IMR-90 (cell line): ENCODE data around the gene FBN1. TPM values are rescaled to one million over a fixed set of nuclear protein-coding genes. Genes with fewer than 3 reads are reported as not detected.

ENCODE experiments used
- ATAC-seq: fragments of 200-7000 bp; cut with Tn5 transposase; 2 replicates; pipeline ENCODE4 v1.9.1; 2020; ENCODE audit warnings: low read depth, mild to moderate bottlenecking, moderate library complexity
- BruUV-seq: library from RNA; stranded (reverse); fragments of 400-500 nt; replicated peaks from 2 replicates; lab custom pipeline; 2021; lab: Mats Ljungman, UMichigan
- CTCF ChIA-PET: fragments of 300-600 bp; formaldehyde crosslinking; extraction: SDS; loops from one replicate; lab custom pipeline; 2021; ENCODE audit warnings: antibody characterized with exemption; lab: Yijun Ruan, JAX
- POLR2A ChIA-PET: fragments of 300-600 bp; sonication (Branson Sonifier 250); formaldehyde crosslinking; loops from one replicate; lab custom pipeline; 2022; ENCODE audit warnings: antibody characterized with exemption; ENCODE audit not compliant: unreplicated experiment; lab: Charles Lee
- DNase-seq: peaks from one replicate; pipeline ENCODE4 v3.0.0; 2013
- H2AFZ ChIP-seq: replicated peaks from 2 replicates; pipeline ENCODE3; 2013; ENCODE audit warnings: low read length, mild to moderate bottlenecking; ENCODE audit not compliant: poor library complexity
- H2AK5ac ChIP-seq: 2 replicates; pipeline ENCODE4 v1.6.1; 2013; ENCODE audit warnings: low read depth, low read length, inconsistent platforms
- H2AK9ac ChIP-seq: replicated peaks from 2 replicates; pipeline ENCODE3; 2013; ENCODE audit warnings: mild to moderate bottlenecking, low read depth, low read length, moderate library complexity; ENCODE audit not compliant: poor library complexity
- H2BK120ac ChIP-seq: 2 replicates; pipeline ENCODE4 v1.6.1; 2013; ENCODE audit warnings: low read depth, low read length, inconsistent platforms
- H2BK15ac ChIP-seq: 3 replicates; pipeline ENCODE4 v1.6.1; 2013; ENCODE audit warnings: low read depth, low read length, inconsistent platforms
- H2BK20ac ChIP-seq: 2 replicates; pipeline ENCODE4 v1.6.1; 2013; ENCODE audit warnings: low read depth, mild to moderate bottlenecking, inconsistent platforms, low read length, moderate library complexity
- H2BK5ac ChIP-seq: 2 replicates; pipeline ENCODE4 v1.6.1; 2013; ENCODE audit warnings: mild to moderate bottlenecking, low read depth, low read length, inconsistent platforms; ENCODE audit not compliant: poor library complexity, severe bottlenecking
- H3K14ac ChIP-seq: replicated peaks from 2 replicates; pipeline ENCODE4 v1.6.1; 2013; ENCODE audit warnings: low read depth, low read length, inconsistent platforms
- H3K18ac ChIP-seq: 2 replicates; pipeline ENCODE4 v1.6.1; 2013; ENCODE audit warnings: low read depth, low read length, control low read depth
- H3K23ac ChIP-seq: 2 replicates; pipeline ENCODE4 v1.6.1; 2013; ENCODE audit warnings: low read depth, low read length, inconsistent platforms
- H3K27ac ChIP-seq: 2 replicates; pipeline ENCODE4 v1.5.1; 2013; ENCODE audit warnings: mild to moderate bottlenecking, control low read depth, low read length; ENCODE audit not compliant: insufficient read depth
- H3K27me3 ChIP-seq: 2 replicates; pipeline ENCODE4 v1.6.1; 2013; ENCODE audit warnings: low read length; ENCODE audit not compliant: control insufficient read depth, insufficient read depth
- H3K36me3 ChIP-seq: 2 replicates; pipeline ENCODE4 v1.6.1; 2013; ENCODE audit warnings: low read length, mixed read lengths; ENCODE audit not compliant: control insufficient read depth, insufficient read depth
- H3K4ac ChIP-seq: 2 replicates; pipeline ENCODE4 v1.6.1; 2013; ENCODE audit warnings: low read depth, low read length, inconsistent platforms
- H3K4me1 ChIP-seq: 2 replicates; pipeline ENCODE4 v1.6.1; 2013; ENCODE audit warnings: low read length, mixed read lengths; ENCODE audit not compliant: control insufficient read depth, insufficient read depth
- H3K4me2 ChIP-seq: 2 replicates; pipeline ENCODE4 v1.6.1; 2013; ENCODE audit warnings: low read depth, mild to moderate bottlenecking, control low read depth, low read length, moderate library complexity
- H3K4me3 ChIP-seq: 2 replicates; pipeline ENCODE4 v1.5.1; 2013; ENCODE audit warnings: low read depth, mild to moderate bottlenecking, control low read depth, low read length, moderate library complexity; ENCODE audit not compliant: insufficient read depth
- H3K56ac ChIP-seq: 2 replicates; pipeline ENCODE4 v1.6.1; 2013; ENCODE audit warnings: low read length, inconsistent platforms; ENCODE audit not compliant: insufficient read depth; ENCODE audit errors: extremely low read depth
- H3K79me1 ChIP-seq, 2 experiments: 2 replicates each; pipeline ENCODE4 v1.6.1; 2013; ENCODE audit warnings: low read length in 2 of 2, inconsistent platforms in 1 of 2, low read depth in 1 of 2
- H3K9ac ChIP-seq: 2 replicates; pipeline ENCODE4 v1.6.1; 2013; ENCODE audit warnings: low read depth, low read length, control low read depth
- H3K9me1 ChIP-seq: 2 replicates; pipeline ENCODE4 v1.6.1; 2013; ENCODE audit warnings: low read length, inconsistent platforms; ENCODE audit not compliant: insufficient read depth
- H3K9me3 ChIP-seq: 2 replicates; pipeline ENCODE4 v1.6.1; 2013; ENCODE audit warnings: low read length; ENCODE audit not compliant: control insufficient read depth, insufficient read depth
- H4K20me1 ChIP-seq: 2 replicates; pipeline ENCODE4 v1.6.1; 2013; ENCODE audit warnings: low read length, inconsistent platforms; ENCODE audit not compliant: insufficient read depth
- H4K5ac ChIP-seq: 2 replicates; pipeline ENCODE4 v1.6.1; 2013; ENCODE audit warnings: mild to moderate bottlenecking, low read depth, low read length, control low read depth
- H4K8ac ChIP-seq, 2 experiments: 2 replicates each; pipeline ENCODE4 v1.6.1; 2013; ENCODE audit warnings: low read depth in 2 of 2, low read length in 2 of 2, control low read depth in 1 of 2, inconsistent platforms in 1 of 2
- H4K91ac ChIP-seq: 2 replicates; pipeline ENCODE4 v1.6.1; 2013; ENCODE audit warnings: low read depth, low read length, inconsistent platforms; ENCODE audit not compliant: insufficient read depth
- BHLHE40 ChIP-seq: fragments of 150-350 bp; IDR thresholded peaks from 2 replicates; pipeline ENCODE4 v1.6.1; 2016; ENCODE audit warnings: mild to moderate bottlenecking, low read depth, low read length
- CHD1 ChIP-seq: IDR thresholded peaks from 2 replicates; pipeline ENCODE4 v1.6.1; 2012; ENCODE audit warnings: low read depth, low read length, improper control_type of control experiment
- FOS ChIP-seq: fragments of 150-350 bp; IDR thresholded peaks from 2 replicates; pipeline ENCODE4 v1.6.1; 2016; ENCODE audit warnings: low read depth, low read length
- MAFK ChIP-seq: IDR thresholded peaks from 2 replicates; pipeline ENCODE4 v1.6.1; 2012; ENCODE audit warnings: low read depth, low read length, improper control_type of control experiment
- MAZ ChIP-seq: IDR thresholded peaks from 2 replicates; pipeline ENCODE4 v1.6.1; 2012; ENCODE audit warnings: low read depth, mild to moderate bottlenecking, low read length, improper control_type of control experiment, moderate library complexity, borderline replicate concordance
- MXI1 ChIP-seq: IDR thresholded peaks from 2 replicates; pipeline ENCODE4 v1.6.1; 2012; ENCODE audit warnings: low read depth, mild to moderate bottlenecking, low read length, moderate library complexity, borderline replicate concordance
- NFE2L2 ChIP-seq: fragments of 150-350 bp; IDR thresholded peaks from 2 replicates; pipeline ENCODE4 v1.6.1; 2016; ENCODE audit warnings: low read depth, mild to moderate bottlenecking, low read length
- POLR2A ChIP-seq: IDR thresholded peaks from 2 replicates; pipeline ENCODE4 v1.6.1; 2012; ENCODE audit warnings: mild to moderate bottlenecking, low read depth, low read length
- RAD21 ChIP-seq: IDR thresholded peaks from 2 replicates; pipeline ENCODE4 v1.6.1; 2012; ENCODE audit warnings: low read length, improper control_type of control experiment
- RCOR1 ChIP-seq: IDR thresholded peaks from 2 replicates; pipeline ENCODE4 v1.6.1; 2012; ENCODE audit warnings: mild to moderate bottlenecking, low read length, improper control_type of control experiment; ENCODE audit not compliant: insufficient replicate concordance
- RFX5 ChIP-seq: IDR thresholded peaks from 2 replicates; pipeline ENCODE4 v1.8.0; 2012; ENCODE audit warnings: low read depth, mild to moderate bottlenecking, low read length, moderate library complexity
- SMC3 ChIP-seq: fragments of 150-350 bp; IDR thresholded peaks from 2 replicates; pipeline ENCODE4 v1.6.1; 2016; ENCODE audit warnings: low read depth, mild to moderate bottlenecking, antibody characterized with exemption, low read length, moderate library complexity
- WGBS, 2 experiments: methylation state at CpG; one replicate each; pipeline versions ENCODE4 v1.1.5 to v1.1.7; 2013; ENCODE audit warnings: missing lambda C conversion rate in 2 of 2; ENCODE audit not compliant: insufficient read length in 1 of 2; ENCODE audit errors: extremely low coverage in 2 of 2; 5-methylcytosine and 5-hydroxymethylcytosine counted together
- dilution Hi-C: fragments of 300-500 bp; cut with HindIII; formaldehyde crosslinking; loops from one replicate; pipeline ENCODE4 v1.14.3; 2018; ENCODE audit warnings: low sequenced_read_pairs; ENCODE audit not compliant: unreplicated experiment
- in situ Hi-C: fragments of 300-500 bp; cut with MboI; formaldehyde crosslinking; loops from 3 replicates; pipeline ENCODE4 v1.14.3; 2019; ENCODE audit warnings: low sequenced_read_pairs, inconsistent platforms, mixed read lengths
- intact Hi-C: fragments of 100-400 bp; cut with micrococcal nuclease; formaldehyde crosslinking; loops from 2 replicates; pipeline ENCODE4 v1.10.0; 2022
- polyA plus RNA-seq, 3 experiments: library from polyadenylated mRNA; depleted of rRNA; stranded (reverse); fragments of >200 nt; gene quantifications; 2 replicates each; pipeline ENCODE4 v1.2.3, GENCODE V29; 2012; ENCODE audit warnings: low replicate concordance in 1 of 3
- total RNA-seq: library from RNA; depleted of rRNA; stranded (reverse); fragments of >200 nt; gene quantifications from 2 replicates; pipeline ENCODE4 v1.2.3, GENCODE V29; 2012
- TF ChIP-seq, protein P1 (sequence below): fragments of 150-350 bp; IDR thresholded peaks from 2 replicates; pipeline ENCODE4 v1.6.1; 2017; ENCODE audit warnings: mild to moderate bottlenecking, antibody characterized with exemption, low read length, low read depth
- TF ChIP-seq, protein P2 (sequence below): conservative IDR thresholded peaks from 2 replicates; pipeline ENCODE4 v1.5.1; 2012; ENCODE audit warnings: mild to moderate bottlenecking, low read depth, low read length, improper control_type of control experiment
- TF ChIP-seq, protein P3 (sequence below): fragments of 150-350 bp; IDR thresholded peaks from 2 replicates; pipeline ENCODE4 v1.6.1; 2016; ENCODE audit warnings: low read depth, mild to moderate bottlenecking, low read length, moderate library complexity, borderline replicate concordance

Gene FBN1
- total and polyA plus RNA-seq, 2 of the 4 experiments (the other 2 are of a cell fraction): 134 to 283 TPM

DNA sequence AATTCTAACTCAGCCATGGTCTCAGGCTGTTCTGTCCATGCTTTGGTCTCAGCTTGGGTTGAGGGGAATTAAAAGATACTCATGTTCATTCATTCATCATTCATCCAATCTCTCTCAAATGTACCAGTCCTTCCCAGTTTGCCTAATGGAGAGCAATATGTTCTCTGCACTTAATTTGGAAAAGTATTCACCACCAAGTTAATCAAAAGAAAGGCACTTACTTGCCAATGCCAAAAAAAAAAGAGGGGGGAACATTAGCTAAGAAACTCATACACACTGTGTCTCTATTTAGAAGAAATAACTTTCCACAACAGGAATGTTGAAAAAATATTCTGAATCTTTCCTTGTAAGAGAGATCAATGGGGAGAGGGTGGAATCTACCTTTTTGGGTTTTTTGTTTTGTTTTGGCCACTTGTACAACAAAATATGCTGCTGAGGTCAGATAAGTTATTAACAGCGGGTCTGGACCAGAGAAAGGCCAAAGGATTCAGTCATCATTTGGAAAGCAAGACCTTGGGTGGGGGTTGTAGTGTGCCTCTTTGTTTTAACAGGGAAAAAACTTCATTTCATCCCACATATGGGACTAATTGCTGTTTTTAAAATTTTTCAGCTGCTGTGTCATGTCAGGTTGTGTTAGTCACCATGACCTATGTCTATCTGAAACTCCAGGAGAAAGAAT lies 152.3 kb downstream of the FBN1 start:
- peak overlapping the region; percentile 92 for H2BK120ac ChIP-seq
- no peaks in the 10 kb centered on the region for H4K20me1 ChIP-seq
- CTCF ChIA-PET: no interaction called here
- in situ Hi-C loops (no loop called here), intact Hi-C loops (no loop called here), dilution Hi-C loops (no loop called here)
- no peak overlapping the region for H2AFZ ChIP-seq
- peak overlapping the region; percentile 95 for H2BK5ac ChIP-seq
- peak overlapping the region; percentile 79 for H3K14ac ChIP-seq
- peak overlapping the region; percentile 53 to 70 for H4K8ac ChIP-seq
- H3K9ac ChIP-seq: no peak overlapping the region
- peaks cover 42% of the 10 kb centered on the region for H3K36me3 ChIP-seq
- DNase-seq (peak; percentile 95), ATAC-seq (peak; percentile 94)
- POLR2A ChIA-PET: no interaction called here
- H3K4me3 ChIP-seq: no peak overlapping the region
- H3K4me1 ChIP-seq: peaks cover 12% of the 10 kb centered on the region
- WGBS, 2 experiments: no CpG with 5 or more reads among the region's 1 CpG
- no peaks in the 10 kb centered on the region for H3K9me3 ChIP-seq
- peak overlapping the region; percentile 66 for H2AK5ac ChIP-seq
- H3K23ac ChIP-seq: peak overlapping the region; percentile 89
- peak overlapping the region; percentile 76 for H2BK15ac ChIP-seq
- H2BK20ac ChIP-seq: peak overlapping the region; percentile 92
- H3K27ac ChIP-seq: peak overlapping the region; percentile 97; the same call in 1 of the 2 replicates
- peak overlapping the region; percentile 72; the same call in 1 of the 2 replicates for H3K56ac ChIP-seq
- peaks cover 7% of the 10 kb centered on the region for H3K9me1 ChIP-seq
- peaks cover 26 to 32% of the 10 kb centered on the region in 2 experiments for H3K79me1 ChIP-seq
- no peak overlapping the region for H2AK9ac ChIP-seq
- H3K27me3 ChIP-seq: no peaks in the 10 kb centered on the region
- peak overlapping the region; percentile 89 for H3K4ac ChIP-seq
- H3K4me2 ChIP-seq: peak overlapping the region; percentile 80; the same call in 1 of the 2 replicates
- H4K91ac ChIP-seq: peak overlapping the region; percentile 88
- peak overlapping the region; percentile 96 for H4K5ac ChIP-seq
- peak overlapping the region; percentile 99 for H3K18ac ChIP-seq
- no TSS peak for BruUV-seq
- peak; percentile 71 for TF ChIP-seq FOS
- TF ChIP-seq SMC3: peak; percentile 7; the same call in 1 of the 2 replicates
- peak; percentile 57; the same call in 1 of the 2 replicates for TF ChIP-seq NFE2L2
- 0 out of 2 replicates have a peak, but pooled peaks have one; percentile 19 for TF ChIP-seq MAZ
- no peak for TF ChIP-seq CHD1
- TF ChIP-seq POLR2A: no peak
- TF ChIP-seq, protein P1, sequence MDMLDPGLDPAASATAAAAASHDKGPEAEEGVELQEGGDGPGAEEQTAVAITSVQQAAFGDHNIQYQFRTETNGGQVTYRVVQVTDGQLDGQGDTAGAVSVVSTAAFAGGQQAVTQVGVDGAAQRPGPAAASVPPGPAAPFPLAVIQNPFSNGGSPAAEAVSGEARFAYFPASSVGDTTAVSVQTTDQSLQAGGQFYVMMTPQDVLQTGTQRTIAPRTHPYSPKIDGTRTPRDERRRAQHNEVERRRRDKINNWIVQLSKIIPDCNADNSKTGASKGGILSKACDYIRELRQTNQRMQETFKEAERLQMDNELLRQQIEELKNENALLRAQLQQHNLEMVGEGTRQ: no peak
- no peak for TF ChIP-seq MAFK
- TF ChIP-seq RCOR1: peak; percentile 20
- TF ChIP-seq, protein P2, sequence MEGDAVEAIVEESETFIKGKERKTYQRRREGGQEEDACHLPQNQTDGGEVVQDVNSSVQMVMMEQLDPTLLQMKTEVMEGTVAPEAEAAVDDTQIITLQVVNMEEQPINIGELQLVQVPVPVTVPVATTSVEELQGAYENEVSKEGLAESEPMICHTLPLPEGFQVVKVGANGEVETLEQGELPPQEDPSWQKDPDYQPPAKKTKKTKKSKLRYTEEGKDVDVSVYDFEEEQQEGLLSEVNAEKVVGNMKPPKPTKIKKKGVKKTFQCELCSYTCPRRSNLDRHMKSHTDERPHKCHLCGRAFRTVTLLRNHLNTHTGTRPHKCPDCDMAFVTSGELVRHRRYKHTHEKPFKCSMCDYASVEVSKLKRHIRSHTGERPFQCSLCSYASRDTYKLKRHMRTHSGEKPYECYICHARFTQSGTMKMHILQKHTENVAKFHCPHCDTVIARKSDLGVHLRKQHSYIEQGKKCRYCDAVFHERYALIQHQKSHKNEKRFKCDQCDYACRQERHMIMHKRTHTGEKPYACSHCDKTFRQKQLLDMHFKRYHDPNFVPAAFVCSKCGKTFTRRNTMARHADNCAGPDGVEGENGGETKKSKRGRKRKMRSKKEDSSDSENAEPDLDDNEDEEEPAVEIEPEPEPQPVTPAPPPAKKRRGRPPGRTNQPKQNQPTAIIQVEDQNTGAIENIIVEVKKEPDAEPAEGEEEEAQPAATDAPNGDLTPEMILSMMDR: no peak
- TF ChIP-seq, protein P3, sequence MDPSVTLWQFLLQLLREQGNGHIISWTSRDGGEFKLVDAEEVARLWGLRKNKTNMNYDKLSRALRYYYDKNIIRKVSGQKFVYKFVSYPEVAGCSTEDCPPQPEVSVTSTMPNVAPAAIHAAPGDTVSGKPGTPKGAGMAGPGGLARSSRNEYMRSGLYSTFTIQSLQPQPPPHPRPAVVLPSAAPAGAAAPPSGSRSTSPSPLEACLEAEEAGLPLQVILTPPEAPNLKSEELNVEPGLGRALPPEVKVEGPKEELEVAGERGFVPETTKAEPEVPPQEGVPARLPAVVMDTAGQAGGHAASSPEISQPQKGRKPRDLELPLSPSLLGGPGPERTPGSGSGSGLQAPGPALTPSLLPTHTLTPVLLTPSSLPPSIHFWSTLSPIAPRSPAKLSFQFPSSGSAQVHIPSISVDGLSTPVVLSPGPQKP: no peak
- no peak for TF ChIP-seq BHLHE40
- no peak for TF ChIP-seq RFX5
- no peak for TF ChIP-seq MXI1
- no peak for TF ChIP-seq RAD21
